ENCODE results near the gene PDE2A. TPM values are rescaled to one million over a fixed set of nuclear protein-coding genes. Genes with fewer than 3 reads are reported as not detected.

Gene PDE2A
- polyA plus RNA-seq, 2 of the 4 experiments (the other 2 are of a cell fraction), result 0.62 to 1.5 TPM

DNA sequence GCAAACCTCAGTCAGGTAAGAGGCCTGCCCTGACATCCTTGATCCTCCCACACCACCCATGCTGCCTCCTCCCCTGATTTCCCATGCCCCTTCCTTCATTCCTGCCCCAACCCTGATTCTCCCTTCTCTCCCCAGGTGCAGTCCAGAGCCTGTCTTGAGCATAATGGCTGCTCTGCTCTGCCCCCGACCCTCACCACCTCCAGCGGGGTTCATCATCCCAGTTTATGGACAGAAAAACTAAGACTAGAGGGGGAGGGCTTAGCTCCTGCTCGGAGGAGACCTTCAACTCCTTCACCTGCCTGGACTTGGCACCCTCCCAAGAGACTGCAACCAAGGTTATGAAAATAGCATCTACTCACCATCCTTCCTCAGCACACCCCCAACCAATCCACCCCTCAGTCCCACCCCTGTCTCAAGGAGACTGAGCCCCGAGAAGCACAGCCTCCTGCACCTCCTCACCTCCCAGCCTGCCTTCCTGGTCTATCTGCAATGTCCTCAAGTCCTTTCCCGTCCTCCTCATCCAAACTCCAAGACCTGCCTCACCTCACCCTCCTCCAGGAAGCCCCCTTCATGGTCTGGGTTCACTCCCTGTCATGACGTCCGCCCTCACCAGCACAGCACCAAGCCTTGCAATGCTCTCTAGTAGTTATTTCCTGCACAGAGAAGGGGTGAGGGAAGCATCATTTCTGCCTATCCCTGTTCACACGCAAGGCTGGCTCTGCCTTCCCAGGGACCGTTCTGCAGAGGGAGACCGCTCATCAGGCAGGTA is 103.1 kb downstream of the PDE2A start:
- POLR2A ChIA-PET, result no interaction called here
- H3K9me3 ChIP-seq, result no peaks in the 10 kb centered on the region
- FAIRE-seq (no peak), ATAC-seq (no peak), DNase-seq (ENCODE audit: low read depth in 1 of 2, low spot score in 1 of 2) (no peak)
- TF ChIP-seq KDM1A (IDR thresholded peaks at IDR 0.05; ENCODE audit: low read depth) (no peak), CHD2 (IDR thresholded peaks at IDR 0.05; ENCODE audit: low read length, partially characterized antibody) (no peak), JUNB (IDR thresholded peaks at IDR 0.05) (no peak)
- H3K4me2 ChIP-seq, result no peak overlapping the region
- H3K4me3 ChIP-seq, result no peak overlapping the region
- H3K27ac ChIP-seq, result 0 out of 6 replicates have a peak overlapping the region, but pooled peaks of 1 of the 2 experiments have one; percentile 5
- CTCF ChIA-PET, result interaction anchor here (1.8 to 2.1 kb wide), 2 partner anchors 16 to 100 kb away, joined by 8 to 10 read pairs; no protein-coding TSS in a partner anchor
- H3K4me1 ChIP-seq, result peaks cover 3% of the 10 kb centered on the region; the same call in 1 of the 3 replicates
- WGBS (ENCODE audit: missing lambda C conversion rate), result 72% methylated on average over 9 of the region's 10 CpGs

DNA sequence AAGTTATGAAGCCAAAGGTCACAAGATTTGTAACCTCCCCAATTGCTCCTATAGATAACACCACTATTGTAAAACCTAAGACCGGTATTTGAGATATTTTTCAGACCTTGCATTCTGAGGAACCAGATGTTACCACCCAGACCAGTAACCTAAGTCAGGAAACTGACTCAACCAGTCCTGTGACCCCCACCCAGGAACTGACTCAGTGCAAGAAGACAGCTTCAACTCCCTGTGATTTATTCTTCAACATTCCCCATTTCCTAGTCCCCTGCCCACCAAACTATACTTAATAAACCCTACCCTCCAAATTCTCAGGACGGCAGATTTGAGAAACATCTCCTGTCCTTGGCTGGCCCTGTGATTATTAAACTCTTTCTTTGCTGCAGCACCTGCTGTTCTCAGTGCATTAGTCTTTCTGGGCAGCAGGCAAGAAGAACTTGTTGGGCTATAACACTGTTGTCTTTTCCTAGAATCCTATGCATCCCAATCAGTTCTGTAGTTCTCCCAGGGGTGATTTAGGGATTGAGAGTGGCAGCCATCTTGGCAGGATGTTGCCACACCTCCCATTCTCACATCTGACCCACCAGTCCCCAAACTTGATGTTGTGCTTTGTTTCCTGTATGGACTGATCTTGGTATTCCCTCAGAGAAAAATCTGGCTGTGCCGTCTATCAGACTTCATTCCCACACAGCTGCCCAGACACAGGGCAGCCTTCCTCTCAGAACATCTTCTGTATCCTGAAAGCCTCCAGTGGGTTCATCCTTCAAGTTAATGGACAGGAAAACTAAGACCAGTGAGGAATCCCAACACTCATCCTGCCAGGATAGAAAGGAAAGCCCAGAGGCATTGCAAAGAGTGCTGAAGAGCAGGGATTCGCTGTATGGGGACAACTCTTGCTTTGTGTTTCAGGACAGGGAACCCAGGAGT is 104.0 kb downstream of the PDE2A start:
- POLR2A ChIA-PET, result no interaction called here
- TF ChIP-seq, protein P1, sequence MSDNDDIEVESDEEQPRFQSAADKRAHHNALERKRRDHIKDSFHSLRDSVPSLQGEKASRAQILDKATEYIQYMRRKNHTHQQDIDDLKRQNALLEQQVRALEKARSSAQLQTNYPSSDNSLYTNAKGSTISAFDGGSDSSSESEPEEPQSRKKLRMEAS (IDR thresholded peaks at IDR 0.05), result no peak
- TF ChIP-seq HOXB5 (CRISPR knock-in tag; IDR thresholded peaks at IDR 0.05), result no peak
- TF ChIP-seq POLR2A (IDR thresholded peaks at IDR 0.05; ENCODE audit: low read length), result no peak
- TF ChIP-seq EHF (CRISPR knock-in tag; IDR thresholded peaks at IDR 0.05), result no peak
- TF ChIP-seq TP53 (CRISPR knock-in tag; IDR thresholded peaks at IDR 0.05), result no peak
- TF ChIP-seq HOXA7 (CRISPR knock-in tag; IDR thresholded peaks at IDR 0.05), result no peak
- TF ChIP-seq FOSB (CRISPR knock-in tag; IDR thresholded peaks at IDR 0.05), result no peak
- no peak for TF ChIP-seq FOXS1 (CRISPR knock-in tag; IDR thresholded peaks at IDR 0.05)
- H3K9me3 ChIP-seq, result no peaks in the 10 kb centered on the region
- H3K4me3 ChIP-seq, result no peak overlapping the region
- FAIRE-seq, result no peak
- no peak overlapping the region for H3K4me2 ChIP-seq
- H3K27ac ChIP-seq, result 0 out of 6 replicates have a peak overlapping the region, but pooled peaks of 1 of the 2 experiments have one; percentile 5
- ATAC-seq, result no peak
- peaks cover 3% of the 10 kb centered on the region; the same call in 1 of the 3 replicates for H3K4me1 ChIP-seq
- WGBS (ENCODE audit: missing lambda C conversion rate), result 32% methylated on average over 4 of the region's 4 CpGs
- CTCF ChIA-PET, result interaction anchor here (0.7 to 2.1 kb wide), 3 partner anchors 16 to 99 kb away, joined by 6 to 10 read pairs (median 8); no protein-coding TSS in a partner anchor
- DNase-seq (ENCODE audit: low read depth in 1 of 2, low spot score in 1 of 2), result no peak

DNA sequence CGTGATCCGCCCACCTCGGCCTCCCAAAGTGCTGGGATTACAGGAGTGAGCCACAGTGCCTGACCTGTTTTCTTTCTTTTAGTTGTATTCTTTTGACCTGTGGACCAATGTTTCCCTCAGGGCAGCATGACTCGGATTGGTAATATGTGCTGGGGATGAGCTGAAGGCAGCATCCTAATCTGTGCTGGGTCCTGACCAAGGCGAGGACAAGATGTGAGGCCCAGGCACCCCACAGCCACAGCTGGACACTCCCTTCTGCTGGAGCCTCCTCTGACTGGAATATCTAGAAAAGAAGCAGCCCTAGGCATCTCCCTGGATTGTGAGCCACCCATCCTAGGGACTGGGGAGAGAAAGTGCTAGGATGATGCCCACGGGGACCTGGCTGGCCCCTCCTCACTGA is 105.4 kb downstream of the PDE2A start:
- H3K4me3 ChIP-seq, result no peak overlapping the region
- no peak for ATAC-seq

DNA sequence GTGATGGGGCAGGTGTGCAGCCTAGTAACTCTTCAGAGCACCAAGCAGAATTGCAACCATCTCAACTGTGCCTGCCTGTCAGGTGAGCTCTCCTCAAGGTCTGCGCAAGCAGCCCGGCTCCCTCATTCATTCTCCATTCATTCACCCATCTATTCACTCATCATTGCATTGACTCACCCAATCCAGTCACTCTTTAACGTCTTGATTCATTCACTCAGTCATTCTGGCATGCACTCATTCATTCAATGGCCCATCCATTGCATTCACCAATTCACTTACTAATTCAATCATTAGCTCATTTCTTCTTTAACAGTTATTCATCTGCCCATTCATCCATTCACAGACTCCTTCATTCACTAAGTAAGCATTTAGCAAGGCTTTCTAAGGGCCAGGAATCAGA is 111.8 kb downstream of the PDE2A start:
- ChIA-PET CTCF (interaction anchor here (1.2 to 4.3 kb wide), 3 partner anchors 11 to 121 kb away, joined by 9 to 17 read pairs (median 12); no protein-coding TSS in a partner anchor), POLR2A (no interaction called here)
- DNase-seq (ENCODE audit: low read depth in 1 of 2, low spot score in 1 of 2) (no peak), ATAC-seq (no peak), FAIRE-seq (no peak)
- H3K4me1 ChIP-seq, result no peaks in the 10 kb centered on the region
- no peak overlapping the region for H3K4me3 ChIP-seq
- no peak overlapping the region for H3K27ac ChIP-seq
- WGBS (ENCODE audit: missing lambda C conversion rate), result 45% methylated on average over 3 of the region's 3 CpGs
- no peak overlapping the region for H3K4me2 ChIP-seq
- no peaks in the 10 kb centered on the region for H3K9me3 ChIP-seq
- TF ChIP-seq KDM1A (IDR thresholded peaks at IDR 0.05; ENCODE audit: low read depth), result no peak
- no peak for TF ChIP-seq RARB (CRISPR knock-in tag; IDR thresholded peaks at IDR 0.05)
- no peak for TF ChIP-seq EP300 (IDR thresholded peaks at IDR 0.05)
- TF ChIP-seq, protein P2, sequence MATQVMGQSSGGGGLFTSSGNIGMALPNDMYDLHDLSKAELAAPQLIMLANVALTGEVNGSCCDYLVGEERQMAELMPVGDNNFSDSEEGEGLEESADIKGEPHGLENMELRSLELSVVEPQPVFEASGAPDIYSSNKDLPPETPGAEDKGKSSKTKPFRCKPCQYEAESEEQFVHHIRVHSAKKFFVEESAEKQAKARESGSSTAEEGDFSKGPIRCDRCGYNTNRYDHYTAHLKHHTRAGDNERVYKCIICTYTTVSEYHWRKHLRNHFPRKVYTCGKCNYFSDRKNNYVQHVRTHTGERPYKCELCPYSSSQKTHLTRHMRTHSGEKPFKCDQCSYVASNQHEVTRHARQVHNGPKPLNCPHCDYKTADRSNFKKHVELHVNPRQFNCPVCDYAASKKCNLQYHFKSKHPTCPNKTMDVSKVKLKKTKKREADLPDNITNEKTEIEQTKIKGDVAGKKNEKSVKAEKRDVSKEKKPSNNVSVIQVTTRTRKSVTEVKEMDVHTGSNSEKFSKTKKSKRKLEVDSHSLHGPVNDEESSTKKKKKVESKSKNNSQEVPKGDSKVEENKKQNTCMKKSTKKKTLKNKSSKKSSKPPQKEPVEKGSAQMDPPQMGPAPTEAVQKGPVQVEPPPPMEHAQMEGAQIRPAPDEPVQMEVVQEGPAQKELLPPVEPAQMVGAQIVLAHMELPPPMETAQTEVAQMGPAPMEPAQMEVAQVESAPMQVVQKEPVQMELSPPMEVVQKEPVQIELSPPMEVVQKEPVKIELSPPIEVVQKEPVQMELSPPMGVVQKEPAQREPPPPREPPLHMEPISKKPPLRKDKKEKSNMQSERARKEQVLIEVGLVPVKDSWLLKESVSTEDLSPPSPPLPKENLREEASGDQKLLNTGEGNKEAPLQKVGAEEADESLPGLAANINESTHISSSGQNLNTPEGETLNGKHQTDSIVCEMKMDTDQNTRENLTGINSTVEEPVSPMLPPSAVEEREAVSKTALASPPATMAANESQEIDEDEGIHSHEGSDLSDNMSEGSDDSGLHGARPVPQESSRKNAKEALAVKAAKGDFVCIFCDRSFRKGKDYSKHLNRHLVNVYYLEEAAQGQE (IDR thresholded peaks at IDR 0.05), result no peak
- TF ChIP-seq HEYL (CRISPR knock-in tag; IDR thresholded peaks at IDR 0.05), result no peak
- TF ChIP-seq, protein P3, sequence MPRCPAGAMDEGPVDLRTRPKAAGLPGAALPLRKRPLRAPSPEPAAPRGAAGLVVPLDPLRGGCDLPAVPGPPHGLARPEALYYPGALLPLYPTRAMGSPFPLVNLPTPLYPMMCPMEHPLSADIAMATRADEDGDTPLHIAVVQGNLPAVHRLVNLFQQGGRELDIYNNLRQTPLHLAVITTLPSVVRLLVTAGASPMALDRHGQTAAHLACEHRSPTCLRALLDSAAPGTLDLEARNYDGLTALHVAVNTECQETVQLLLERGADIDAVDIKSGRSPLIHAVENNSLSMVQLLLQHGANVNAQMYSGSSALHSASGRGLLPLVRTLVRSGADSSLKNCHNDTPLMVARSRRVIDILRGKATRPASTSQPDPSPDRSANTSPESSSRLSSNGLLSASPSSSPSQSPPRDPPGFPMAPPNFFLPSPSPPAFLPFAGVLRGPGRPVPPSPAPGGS (IDR thresholded peaks at IDR 0.05), result no peak
- no peak for TF ChIP-seq ZNF302 (CRISPR knock-in tag; IDR thresholded peaks at IDR 0.05)
- TF ChIP-seq, protein P4, sequence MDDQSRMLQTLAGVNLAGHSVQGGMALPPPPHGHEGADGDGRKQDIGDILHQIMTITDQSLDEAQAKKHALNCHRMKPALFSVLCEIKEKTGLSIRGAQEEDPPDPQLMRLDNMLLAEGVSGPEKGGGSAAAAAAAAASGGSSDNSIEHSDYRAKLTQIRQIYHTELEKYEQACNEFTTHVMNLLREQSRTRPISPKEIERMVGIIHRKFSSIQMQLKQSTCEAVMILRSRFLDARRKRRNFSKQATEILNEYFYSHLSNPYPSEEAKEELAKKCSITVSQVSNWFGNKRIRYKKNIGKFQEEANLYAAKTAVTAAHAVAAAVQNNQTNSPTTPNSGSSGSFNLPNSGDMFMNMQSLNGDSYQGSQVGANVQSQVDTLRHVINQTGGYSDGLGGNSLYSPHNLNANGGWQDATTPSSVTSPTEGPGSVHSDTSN (IDR thresholded peaks at IDR 0.05), result no peak
- TF ChIP-seq TP53 (CRISPR knock-in tag; IDR thresholded peaks at IDR 0.05), result no peak
- TF ChIP-seq TFCP2L1 (CRISPR knock-in tag; IDR thresholded peaks at IDR 0.05), result no peak
- TF ChIP-seq RFX5 (IDR thresholded peaks at IDR 0.05), result no peak
- TF ChIP-seq JUN (IDR thresholded peaks at IDR 0.05), result no peak
- no peak for TF ChIP-seq KDM5A (IDR thresholded peaks at IDR 0.05)

More for the DNA sequence above, 105.4 kb downstream of the PDE2A start:
- Histone ChIP-seq H3K27ac (no peak overlapping the region), H3K4me1 (peaks cover 3% of the 10 kb centered on the region; the same call in 1 of the 3 replicates), H3K4me2 (no peak overlapping the region), H3K9me3 (no peaks in the 10 kb centered on the region)
- TF ChIP-seq ZC3H11A (IDR thresholded peaks at IDR 0.05) (no peak), ESRRA (IDR thresholded peaks at IDR 0.05; ENCODE audit: borderline replicate concordance, low read length) (no peak), RCOR1 (IDR thresholded peaks at IDR 0.05; ENCODE audit: low read depth, low read length) (no peak), NR3C1 (IDR thresholded peaks at IDR 0.05) (no peak)
- 67% methylated on average over 6 of the region's 6 CpGs for WGBS (ENCODE audit: missing lambda C conversion rate)
- DNase-seq (ENCODE audit: low read depth in 1 of 2, low spot score in 1 of 2), result no peak
- ChIA-PET POLR2A (no interaction called here), CTCF (interaction anchor here (0.6 to 2.2 kb wide), 3 partner anchors 53 to 115 kb away, joined by 3 to 4 read pairs (median 4); no protein-coding TSS in a partner anchor)
- no peak for FAIRE-seq

All from A549 (cell line).